Trophoblast cell (in vitro differentiated cells and primary cell): ENCODE results near the gene ATG3.

Experiments
- DNase-seq, 2 donors: peaks; one replicate each; pipeline ENCODE4 v3.0.0-alpha.2; 2016
- H2AFZ ChIP-seq: 2 replicates; pipeline ENCODE4 v1.6.1; 2013; ENCODE audit warnings: low read length, moderate library complexity, mild to moderate bottlenecking; ENCODE audit not compliant: insufficient read depth, poor library complexity
- H2AK5ac ChIP-seq: 2 replicates; pipeline ENCODE4 v1.6.1; 2013; ENCODE audit warnings: mild to moderate bottlenecking, low read length
- H2BK120ac ChIP-seq: 2 replicates; pipeline ENCODE4 v1.6.1; 2013; ENCODE audit warnings: low read length, mild to moderate bottlenecking, moderate library complexity; ENCODE audit not compliant: insufficient read depth, poor library complexity
- H2BK12ac ChIP-seq: 2 replicates; pipeline ENCODE4 v1.6.1; 2013; ENCODE audit warnings: mild to moderate bottlenecking, low read length, moderate library complexity
- H2BK5ac ChIP-seq: 2 replicates; pipeline ENCODE4 v1.6.1; 2013; ENCODE audit warnings: low read length, low read depth, moderate library complexity, mild to moderate bottlenecking; ENCODE audit not compliant: poor library complexity
- H3K14ac ChIP-seq: 2 replicates; pipeline ENCODE4 v1.6.1; 2013; ENCODE audit warnings: mild to moderate bottlenecking, low read length
- H3K18ac ChIP-seq: 2 replicates; pipeline ENCODE4 v1.6.1; 2013; ENCODE audit warnings: mild to moderate bottlenecking, low read length
- H3K23ac ChIP-seq: 2 replicates; pipeline ENCODE4 v1.6.1; 2013; ENCODE audit warnings: low read length
- H3K27ac ChIP-seq: 2 replicates; pipeline ENCODE4 v1.5.1; 2013; ENCODE audit warnings: low read depth, mild to moderate bottlenecking, inconsistent platforms, low read length, moderate library complexity
- H3K27me3 ChIP-seq: 2 replicates; pipeline ENCODE4 v1.6.1; 2013; ENCODE audit warnings: inconsistent platforms, mild to moderate bottlenecking, low read length, moderate library complexity; ENCODE audit not compliant: insufficient read depth
- H3K36me3 ChIP-seq, 2 experiments: 1 replicate in 1 of 2; 2 replicates in 1 of 2; pipeline ENCODE4 v1.6.1; 2013; ENCODE audit warnings: low read length in 2 of 2, mild to moderate bottlenecking in 2 of 2, moderate library complexity in 1 of 2; ENCODE audit not compliant: insufficient read depth in 2 of 2, control insufficient read depth in 1 of 2
- H3K4ac ChIP-seq: 2 replicates; pipeline ENCODE4 v1.6.1; 2013; ENCODE audit warnings: low read depth, mild to moderate bottlenecking, low read length, moderate library complexity
- H3K4me1 ChIP-seq, 2 experiments: 1 replicate in 1 of 2; 2 replicates in 1 of 2; pipeline ENCODE4 v1.6.1; 2013; ENCODE audit warnings: low read length in 2 of 2, mild to moderate bottlenecking in 2 of 2, moderate library complexity in 1 of 2; ENCODE audit not compliant: insufficient read depth in 2 of 2, control insufficient read depth in 1 of 2
- H3K4me2 ChIP-seq: 2 replicates; pipeline ENCODE4 v1.6.1; 2013; ENCODE audit warnings: inconsistent platforms, mild to moderate bottlenecking, low read length, moderate library complexity
- H3K4me3 ChIP-seq: 2 replicates; pipeline ENCODE4 v1.5.1; 2013; ENCODE audit warnings: mild to moderate bottlenecking, low read depth, low read length, inconsistent platforms
- H3K79me1 ChIP-seq: one replicate; pipeline ENCODE4 v1.6.1; 2013; ENCODE audit warnings: low read length
- H3K79me2 ChIP-seq: 2 replicates; pipeline ENCODE4 v1.6.1; 2013; ENCODE audit warnings: low read length, mild to moderate bottlenecking; ENCODE audit not compliant: control insufficient read depth, insufficient read depth, poor library complexity
- H3K9ac ChIP-seq: 2 replicates; pipeline ENCODE4 v1.6.1; 2013; ENCODE audit warnings: mild to moderate bottlenecking, low read length
- H3K9me3 ChIP-seq: 2 replicates; pipeline ENCODE4 v1.6.1; 2013; ENCODE audit warnings: low read depth, mild to moderate bottlenecking, control low read depth, inconsistent platforms, low read length; ENCODE audit not compliant: insufficient read depth
- H4K12ac ChIP-seq: 2 replicates; pipeline ENCODE4 v1.6.1; 2013; ENCODE audit warnings: low read depth, mild to moderate bottlenecking, low read length, moderate library complexity
- H4K8ac ChIP-seq: 2 replicates; pipeline ENCODE4 v1.6.1; 2013; ENCODE audit warnings: low read depth, mild to moderate bottlenecking, low read length, moderate library complexity
- H4K91ac ChIP-seq: one replicate; pipeline ENCODE4 v1.6.1; 2013; ENCODE audit warnings: low read depth, mild to moderate bottlenecking, low read length, moderate library complexity
- WGBS: extraction: QIAGEN DNeasy Blood & Tissue Kit; methylation state at CpG from one replicate; pipeline ENCODE4 v1.1.7; 2013; ENCODE audit warnings: missing lambda C conversion rate; ENCODE audit not compliant: insufficient read length, insufficient coverage; ENCODE audit errors: extremely low coverage; 5-methylcytosine and 5-hydroxymethylcytosine counted together

The ATG3 gene

GRCh38 chr3:112546216-112546759, 15.5 kb downstream of the ATG3 start:
- H3K27me3 ChIP-seq = no peaks in the 10 kb centered on the region
- H3K4me3 ChIP-seq = no peak overlapping the region
- H3K14ac ChIP-seq = no peak overlapping the region
- no peaks in the 10 kb centered on the region for H3K9me3 ChIP-seq
- no peak for DNase-seq
- no peak overlapping the region for H4K8ac ChIP-seq
- H3K79me2 ChIP-seq = no peaks in the 10 kb centered on the region
- no peak overlapping the region for H3K27ac ChIP-seq
- H4K91ac ChIP-seq = no peak overlapping the region
- H3K23ac ChIP-seq = no peak overlapping the region
- peaks cover 2 to 5% of the 10 kb centered on the region in 2 experiments for H3K36me3 ChIP-seq
- H2BK5ac ChIP-seq = no peak overlapping the region
- no peaks in the 10 kb centered on the region for H3K79me1 ChIP-seq
- no peaks in the 10 kb centered on the region for H3K4me1 ChIP-seq
- WGBS = no CpG with 5 or more reads among the region's 5 CpGs
- no peak overlapping the region for H2AFZ ChIP-seq
- no peak overlapping the region for H3K4ac ChIP-seq
- no peak overlapping the region for H2BK120ac ChIP-seq
- no peak overlapping the region for H4K12ac ChIP-seq
- no peak overlapping the region for H3K9ac ChIP-seq
- no peak overlapping the region for H2AK5ac ChIP-seq
- H3K4me2 ChIP-seq = no peak overlapping the region
- no peak overlapping the region for H2BK12ac ChIP-seq
- H3K18ac ChIP-seq = no peak overlapping the region

GRCh38 chr3:112539825-112540650, 21.7 kb downstream of the ATG3 start:
- no peak overlapping the region for H2BK12ac ChIP-seq
- no peak overlapping the region for H4K8ac ChIP-seq
- no peak overlapping the region for H4K91ac ChIP-seq
- H3K79me2 ChIP-seq = no peaks in the 10 kb centered on the region
- H3K23ac ChIP-seq = no peak overlapping the region
- no CpG with 5 or more reads among the region's 1 CpG for WGBS
- no peak overlapping the region for H2BK5ac ChIP-seq
- no peak for DNase-seq
- no peak overlapping the region for H3K9ac ChIP-seq
- H3K36me3 ChIP-seq = peaks cover 0 to 8% of the 10 kb centered on the region in 2 experiments
- H2AFZ ChIP-seq = no peak overlapping the region
- no peak overlapping the region for H3K4me2 ChIP-seq
- no peaks in the 10 kb centered on the region for H3K4me1 ChIP-seq
- no peak overlapping the region for H3K18ac ChIP-seq
- H4K12ac ChIP-seq = no peak overlapping the region
- no peak overlapping the region for H3K4ac ChIP-seq
- H2AK5ac ChIP-seq = no peak overlapping the region
- no peak overlapping the region for H3K27ac ChIP-seq
- H3K79me1 ChIP-seq = no peaks in the 10 kb centered on the region
- H2BK120ac ChIP-seq = no peak overlapping the region
- no peak overlapping the region for H3K4me3 ChIP-seq
- H3K9me3 ChIP-seq = no peaks in the 10 kb centered on the region
- H3K27me3 ChIP-seq = no peaks in the 10 kb centered on the region
- no peak overlapping the region for H3K14ac ChIP-seq

GRCh38 chr3:112531358-112531781, 30.4 kb downstream of the ATG3 start:
- Histone ChIP-seq H2AK5ac (no peak overlapping the region), H4K12ac (no peak overlapping the region), H3K4me1 (no peaks in the 10 kb centered on the region), H2BK120ac (no peak overlapping the region), H3K36me3 (peaks cover 5 to 9% of the 10 kb centered on the region in 2 experiments), H2BK5ac (no peak overlapping the region), H3K23ac (no peak overlapping the region), H2AFZ (no peak overlapping the region), H3K18ac (no peak overlapping the region), H3K4ac (no peak overlapping the region), H3K9ac (no peak overlapping the region), H3K79me1 (no peaks in the 10 kb centered on the region), H3K9me3 (no peaks in the 10 kb centered on the region), H3K27me3 (no peaks in the 10 kb centered on the region), H3K27ac (no peak overlapping the region), H4K8ac (no peak overlapping the region), H3K4me3 (no peak overlapping the region), H4K91ac (no peak overlapping the region), H2BK12ac (no peak overlapping the region), H3K4me2 (no peak overlapping the region), H3K14ac (no peak overlapping the region), H3K79me2 (no peaks in the 10 kb centered on the region)
- no CpG with 5 or more reads among the region's 1 CpG for WGBS
- peak in 1 of 2 donors; percentile 81 for DNase-seq

GRCh38 chr3:112530573-112530972, 31.2 kb downstream of the ATG3 start:
- Histone ChIP-seq H3K27ac (no peak overlapping the region), H2AFZ (no peak overlapping the region), H4K91ac (no peak overlapping the region), H3K4me3 (no peak overlapping the region), H3K79me1 (no peaks in the 10 kb centered on the region), H2BK120ac (no peak overlapping the region), H2AK5ac (no peak overlapping the region), H3K4me1 (no peaks in the 10 kb centered on the region), H4K12ac (no peak overlapping the region), H4K8ac (no peak overlapping the region), H2BK5ac (no peak overlapping the region), H3K9ac (no peak overlapping the region), H3K14ac (no peak overlapping the region), H3K4ac (no peak overlapping the region), H3K4me2 (no peak overlapping the region), H3K79me2 (no peaks in the 10 kb centered on the region), H3K27me3 (no peaks in the 10 kb centered on the region), H3K9me3 (no peaks in the 10 kb centered on the region), H3K23ac (no peak overlapping the region), H3K18ac (no peak overlapping the region), H3K36me3 (peaks cover 4 to 9% of the 10 kb centered on the region in 2 experiments), H2BK12ac (no peak overlapping the region)
- no CpG with 5 or more reads among the region's 3 CpGs for WGBS
- no peak for DNase-seq
